Measurements from ENCODE around the gene ITGB4. TPM values are rescaled to one million over a fixed set of nuclear protein-coding genes. Genes with fewer than 3 reads are reported as not detected.
A peak's percentile ranks its signal among the peaks of the same experiment; 100 is the strongest.

The ITGB4 gene
- total RNA-seq: 1 to 10 TPM; 2.7 to 3.5 TPM

GRCh38 chr17:75720656-75721462 is at the start of gene ITGB4:
ITGB4 (plus strand) TSS chr17:75721459; CDS start chr17:75724704, 3,245 bp downstream.
- DNase-seq: peak; percentile 66 to 72
- Mint-ChIP-seq H3K4me1 (ENCODE audit: low read depth) (peaks cover 7% of the 10 kb centered on the region), H3K9me3 (no peaks in the 10 kb centered on the region), H3K27ac (no peak within 1 kb of the TSS), H3K4me3 (peak within 1 kb of the TSS; percentile 80 to 81), H3K36me3 (ENCODE audit: insufficient read depth in 2 of 2) (no peaks in the 10 kb centered on the region), H3K27me3 (ENCODE audit: low read depth) (peaks cover 12% of the 10 kb centered on the region)
- ATAC-seq (replicated peaks in 1 of 2): peak; percentile 89

- peaks cover 5 to 8% of the 10 kb centered on the region in 2 donors for H3K36me3 Mint-ChIP-seq (ENCODE audit: insufficient read depth in 2 of 2)
Observed at GRCh38 chr17:75672011-75672410, 49.2 kb upstream of the ITGB4 start.

GRCh38 chr17:75673487-75673886 is 47.8 kb upstream of the ITGB4 start:
- H3K36me3 Mint-ChIP-seq (ENCODE audit: insufficient read depth in 2 of 2): peaks cover 2 to 6% of the 10 kb centered on the region in 2 donors
- DNase-seq (no peak), ATAC-seq (replicated peaks in 1 of 2) (no peak)
- H3K4me1 Mint-ChIP-seq (ENCODE audit: low read depth): peaks cover 35% of the 10 kb centered on the region
- H3K9me3 Mint-ChIP-seq: no peaks in the 10 kb centered on the region
- no peak overlapping the region for H3K4me3 Mint-ChIP-seq
- no peak overlapping the region for H3K27ac Mint-ChIP-seq
- no peaks in the 10 kb centered on the region for H3K27me3 Mint-ChIP-seq (ENCODE audit: low read depth)

More at GRCh38 chr17:75672011-75672410, 49.2 kb upstream of the ITGB4 start:
- DNase-seq (no peak), ATAC-seq (replicated peaks in 1 of 2) (no peak)
- H3K4me3 Mint-ChIP-seq: no peak overlapping the region
- no peaks in the 10 kb centered on the region for H3K9me3 Mint-ChIP-seq
- H3K27me3 Mint-ChIP-seq (ENCODE audit: low read depth): no peaks in the 10 kb centered on the region
- H3K27ac Mint-ChIP-seq: no peak overlapping the region
- peaks cover 33% of the 10 kb centered on the region for H3K4me1 Mint-ChIP-seq (ENCODE audit: low read depth)

GRCh38 chr17:75676461-75676860 is 44.8 kb upstream of the ITGB4 start:
- H3K36me3 Mint-ChIP-seq (ENCODE audit: insufficient read depth in 2 of 2): peaks cover 2 to 3% of the 10 kb centered on the region in 2 donors
- H3K4me3 Mint-ChIP-seq: no peak overlapping the region
- peaks cover 31% of the 10 kb centered on the region for H3K4me1 Mint-ChIP-seq (ENCODE audit: low read depth)
- no peak overlapping the region for H3K27ac Mint-ChIP-seq
- no peak for ATAC-seq (replicated peaks in 1 of 2)
- H3K9me3 Mint-ChIP-seq: no peaks in the 10 kb centered on the region
- no peak for DNase-seq
- no peaks in the 10 kb centered on the region for H3K27me3 Mint-ChIP-seq (ENCODE audit: low read depth)

- Mint-ChIP-seq H3K9me3 (no peaks in the 10 kb centered on the region), H3K36me3 (ENCODE audit: insufficient read depth in 2 of 2) (peaks cover 2 to 3% of the 10 kb centered on the region in 2 donors), H3K4me1 (ENCODE audit: low read depth) (peaks cover 36% of the 10 kb centered on the region), H3K27ac (peak overlapping the region; percentile 63), H3K4me3 (no peak overlapping the region), H3K27me3 (ENCODE audit: low read depth) (no peaks in the 10 kb centered on the region)
- ATAC-seq (replicated peaks in 1 of 2) (no peak), DNase-seq (no peak)
Observed at GRCh38 chr17:75679706-75680211, 41.5 kb upstream of the ITGB4 start.

GRCh38 chr17:75680431-75680830 is 40.8 kb upstream of the ITGB4 start:
- H3K36me3 Mint-ChIP-seq (ENCODE audit: insufficient read depth in 2 of 2): peaks cover 1 to 2% of the 10 kb centered on the region in 2 donors
- peak overlapping the region; percentile 42 for H3K27ac Mint-ChIP-seq
- ATAC-seq (replicated peaks in 1 of 2) (no peak), DNase-seq (no peak)
- no peaks in the 10 kb centered on the region for H3K27me3 Mint-ChIP-seq (ENCODE audit: low read depth)
- peaks cover 36% of the 10 kb centered on the region for H3K4me1 Mint-ChIP-seq (ENCODE audit: low read depth)
- H3K4me3 Mint-ChIP-seq: no peak overlapping the region
- no peaks in the 10 kb centered on the region for H3K9me3 Mint-ChIP-seq

GRCh38 chr17:75681289-75681688 is 40.0 kb upstream of the ITGB4 start:
- ATAC-seq (replicated peaks in 1 of 2): peak in 1 of 2 donors; percentile 30
- DNase-seq: no peak
- no peak overlapping the region for H3K27ac Mint-ChIP-seq
- no peaks in the 10 kb centered on the region for H3K9me3 Mint-ChIP-seq
- peaks cover 0 to 1% of the 10 kb centered on the region in 2 donors for H3K36me3 Mint-ChIP-seq (ENCODE audit: insufficient read depth in 2 of 2)
- peaks cover 45% of the 10 kb centered on the region for H3K4me1 Mint-ChIP-seq (ENCODE audit: low read depth)
- no peaks in the 10 kb centered on the region for H3K27me3 Mint-ChIP-seq (ENCODE audit: low read depth)
- H3K4me3 Mint-ChIP-seq: no peak overlapping the region

GRCh38 chr17:75683583-75683982 is 37.7 kb upstream of the ITGB4 start:
- peaks cover 61% of the 10 kb centered on the region for H3K4me1 Mint-ChIP-seq (ENCODE audit: low read depth)
- H3K27me3 Mint-ChIP-seq (ENCODE audit: low read depth): no peaks in the 10 kb centered on the region
- ATAC-seq (replicated peaks in 1 of 2) (no peak), DNase-seq (no peak)
- H3K9me3 Mint-ChIP-seq: no peaks in the 10 kb centered on the region
- H3K36me3 Mint-ChIP-seq (ENCODE audit: insufficient read depth in 2 of 2): peaks cover 2 to 4% of the 10 kb centered on the region in 2 donors
- H3K27ac Mint-ChIP-seq: peak overlapping the region; percentile 83
- no peak overlapping the region for H3K4me3 Mint-ChIP-seq

GRCh38 chr17:75684249-75684648 is 37.0 kb upstream of the ITGB4 start:
- peaks cover 4% of the 10 kb centered on the region in 2 donors for H3K36me3 Mint-ChIP-seq (ENCODE audit: insufficient read depth in 2 of 2)
- H3K27me3 Mint-ChIP-seq (ENCODE audit: low read depth): no peaks in the 10 kb centered on the region
- no peaks in the 10 kb centered on the region for H3K9me3 Mint-ChIP-seq
- ATAC-seq (replicated peaks in 1 of 2): no peak
- no peak overlapping the region for H3K4me3 Mint-ChIP-seq
- peaks cover 67% of the 10 kb centered on the region for H3K4me1 Mint-ChIP-seq (ENCODE audit: low read depth)
- H3K27ac Mint-ChIP-seq: no peak overlapping the region
- no peak for DNase-seq

- Mint-ChIP-seq H3K27ac (no peak overlapping the region), H3K36me3 (ENCODE audit: insufficient read depth in 2 of 2) (peaks cover 3 to 6% of the 10 kb centered on the region in 2 donors), H3K27me3 (ENCODE audit: low read depth) (no peaks in the 10 kb centered on the region), H3K4me3 (no peak overlapping the region), H3K4me1 (ENCODE audit: low read depth) (peaks cover 67% of the 10 kb centered on the region), H3K9me3 (no peaks in the 10 kb centered on the region)
- DNase-seq: no peak
- ATAC-seq (replicated peaks in 1 of 2): no peak
Observed at GRCh38 chr17:75684924-75685323, 36.3 kb upstream of the ITGB4 start.

GRCh38 chr17:75685499-75685898 is 35.8 kb upstream of the ITGB4 start:
- ATAC-seq (replicated peaks in 1 of 2): no peak
- H3K4me1 Mint-ChIP-seq (ENCODE audit: low read depth): peaks cover 69% of the 10 kb centered on the region
- H3K4me3 Mint-ChIP-seq: no peak overlapping the region
- H3K27me3 Mint-ChIP-seq (ENCODE audit: low read depth): no peaks in the 10 kb centered on the region
- peaks cover 3 to 6% of the 10 kb centered on the region in 2 donors for H3K36me3 Mint-ChIP-seq (ENCODE audit: insufficient read depth in 2 of 2)
- H3K27ac Mint-ChIP-seq: no peak overlapping the region
- no peak for DNase-seq
- H3K9me3 Mint-ChIP-seq: no peaks in the 10 kb centered on the region

- peak; percentile 51 to 57 for DNase-seq
- Mint-ChIP-seq H3K27ac (peak overlapping the region; percentile 87), H3K4me3 (peak overlapping the region; percentile 73 to 83), H3K4me1 (ENCODE audit: low read depth) (peaks cover 73% of the 10 kb centered on the region), H3K27me3 (ENCODE audit: low read depth) (no peaks in the 10 kb centered on the region), H3K9me3 (no peaks in the 10 kb centered on the region), H3K36me3 (ENCODE audit: insufficient read depth in 2 of 2) (peaks cover 3 to 6% of the 10 kb centered on the region in 2 donors)
- ATAC-seq (replicated peaks in 1 of 2): peak; percentile 67 to 73
Observed at GRCh38 chr17:75688209-75688825, 32.9 kb upstream of the ITGB4 start.

- peaks cover 70% of the 10 kb centered on the region for H3K4me1 Mint-ChIP-seq (ENCODE audit: low read depth)
- ATAC-seq (replicated peaks in 1 of 2) (peak; percentile 69 to 70), DNase-seq (peak; percentile 50 to 63)
- H3K36me3 Mint-ChIP-seq (ENCODE audit: insufficient read depth in 2 of 2): peaks cover 3 to 6% of the 10 kb centered on the region in 2 donors
- H3K27ac Mint-ChIP-seq: peak overlapping the region; percentile 87
- no peaks in the 10 kb centered on the region for H3K9me3 Mint-ChIP-seq
- H3K27me3 Mint-ChIP-seq (ENCODE audit: low read depth): no peaks in the 10 kb centered on the region
- peak overlapping the region; percentile 73 to 83 for H3K4me3 Mint-ChIP-seq
Observed at GRCh38 chr17:75689441-75689873, 31.8 kb upstream of the ITGB4 start.

Data from activated T-cell treated with anti-CD3 and anti-CD28 coated beads, Interleukin-2, amount 50 U/mL, for 72 hours (primary cell).